ENCODE results near the gene DDO. TPM values are rescaled to one million over a fixed set of nuclear protein-coding genes. Genes with fewer than 3 reads are reported as not detected.

Gene DDO
- total RNA-seq, 1 experiment from 2014 or later: 0.39 TPM

DNA sequence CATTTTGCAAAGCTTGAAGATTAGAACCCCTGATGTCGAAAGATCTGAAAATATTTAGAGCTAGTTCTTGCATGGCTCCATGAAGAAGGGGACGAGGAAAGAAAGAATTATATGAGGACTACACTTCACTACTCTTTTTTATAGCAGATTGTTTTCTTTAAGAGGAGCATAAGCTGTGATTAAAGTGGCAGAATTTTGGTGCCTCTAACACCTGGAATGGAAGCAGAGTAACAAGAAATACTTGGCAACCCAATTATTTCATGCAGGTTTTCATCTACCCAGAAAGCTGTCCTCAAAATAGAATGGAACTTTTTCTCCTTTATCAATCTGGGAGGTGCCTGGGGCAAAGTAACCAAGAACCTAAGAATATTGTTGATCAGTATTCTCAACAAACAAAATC lies 61.2 kb downstream of the DDO start:
- Histone ChIP-seq H3K27ac (ENCODE audit: low read length) (no peak overlapping the region), H3K27me3 (ENCODE audit: control insufficient read depth, insufficient read depth, low read length) (peaks cover 17% of the 10 kb centered on the region), H3K9me3 (ENCODE audit: control insufficient read depth, insufficient read depth, low read depth, low read length) (no peaks in the 10 kb centered on the region), H3K4me3 (ENCODE audit: low read depth in 2 of 2, low read length in 2 of 2) (no peak overlapping the region), H3K36me3 (ENCODE audit: control insufficient read depth, insufficient read depth, low read length) (no peaks in the 10 kb centered on the region), H3K4me1 (ENCODE audit: control insufficient read depth, insufficient read depth, low read length) (no peaks in the 10 kb centered on the region)
- ATAC-seq (no peak), DNase-seq (ENCODE audit: low read depth, low spot score) (no peak)
- BruUV-seq (replicated peaks): no TSS peak
- CTCF ChIA-PET: interaction anchor here (0.9 kb wide), 2 partner anchors 12 to 16 kb away, joined by 4 to 5 read pairs; no protein-coding TSS in a partner anchor
- in situ Hi-C loops (cut with HindIII; ENCODE audit: low pct_unique_long_range_greater_than_20kb, low sequenced_read_pairs) (no loop called here), intact Hi-C loops (cut with micrococcal nuclease; ENCODE audit: unreplicated experiment) (no loop called here)
- TF ChIP-seq, protein P1, sequence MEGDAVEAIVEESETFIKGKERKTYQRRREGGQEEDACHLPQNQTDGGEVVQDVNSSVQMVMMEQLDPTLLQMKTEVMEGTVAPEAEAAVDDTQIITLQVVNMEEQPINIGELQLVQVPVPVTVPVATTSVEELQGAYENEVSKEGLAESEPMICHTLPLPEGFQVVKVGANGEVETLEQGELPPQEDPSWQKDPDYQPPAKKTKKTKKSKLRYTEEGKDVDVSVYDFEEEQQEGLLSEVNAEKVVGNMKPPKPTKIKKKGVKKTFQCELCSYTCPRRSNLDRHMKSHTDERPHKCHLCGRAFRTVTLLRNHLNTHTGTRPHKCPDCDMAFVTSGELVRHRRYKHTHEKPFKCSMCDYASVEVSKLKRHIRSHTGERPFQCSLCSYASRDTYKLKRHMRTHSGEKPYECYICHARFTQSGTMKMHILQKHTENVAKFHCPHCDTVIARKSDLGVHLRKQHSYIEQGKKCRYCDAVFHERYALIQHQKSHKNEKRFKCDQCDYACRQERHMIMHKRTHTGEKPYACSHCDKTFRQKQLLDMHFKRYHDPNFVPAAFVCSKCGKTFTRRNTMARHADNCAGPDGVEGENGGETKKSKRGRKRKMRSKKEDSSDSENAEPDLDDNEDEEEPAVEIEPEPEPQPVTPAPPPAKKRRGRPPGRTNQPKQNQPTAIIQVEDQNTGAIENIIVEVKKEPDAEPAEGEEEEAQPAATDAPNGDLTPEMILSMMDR (IDR thresholded peaks at IDR 0.05): no peak
- TF ChIP-seq, protein P2, sequence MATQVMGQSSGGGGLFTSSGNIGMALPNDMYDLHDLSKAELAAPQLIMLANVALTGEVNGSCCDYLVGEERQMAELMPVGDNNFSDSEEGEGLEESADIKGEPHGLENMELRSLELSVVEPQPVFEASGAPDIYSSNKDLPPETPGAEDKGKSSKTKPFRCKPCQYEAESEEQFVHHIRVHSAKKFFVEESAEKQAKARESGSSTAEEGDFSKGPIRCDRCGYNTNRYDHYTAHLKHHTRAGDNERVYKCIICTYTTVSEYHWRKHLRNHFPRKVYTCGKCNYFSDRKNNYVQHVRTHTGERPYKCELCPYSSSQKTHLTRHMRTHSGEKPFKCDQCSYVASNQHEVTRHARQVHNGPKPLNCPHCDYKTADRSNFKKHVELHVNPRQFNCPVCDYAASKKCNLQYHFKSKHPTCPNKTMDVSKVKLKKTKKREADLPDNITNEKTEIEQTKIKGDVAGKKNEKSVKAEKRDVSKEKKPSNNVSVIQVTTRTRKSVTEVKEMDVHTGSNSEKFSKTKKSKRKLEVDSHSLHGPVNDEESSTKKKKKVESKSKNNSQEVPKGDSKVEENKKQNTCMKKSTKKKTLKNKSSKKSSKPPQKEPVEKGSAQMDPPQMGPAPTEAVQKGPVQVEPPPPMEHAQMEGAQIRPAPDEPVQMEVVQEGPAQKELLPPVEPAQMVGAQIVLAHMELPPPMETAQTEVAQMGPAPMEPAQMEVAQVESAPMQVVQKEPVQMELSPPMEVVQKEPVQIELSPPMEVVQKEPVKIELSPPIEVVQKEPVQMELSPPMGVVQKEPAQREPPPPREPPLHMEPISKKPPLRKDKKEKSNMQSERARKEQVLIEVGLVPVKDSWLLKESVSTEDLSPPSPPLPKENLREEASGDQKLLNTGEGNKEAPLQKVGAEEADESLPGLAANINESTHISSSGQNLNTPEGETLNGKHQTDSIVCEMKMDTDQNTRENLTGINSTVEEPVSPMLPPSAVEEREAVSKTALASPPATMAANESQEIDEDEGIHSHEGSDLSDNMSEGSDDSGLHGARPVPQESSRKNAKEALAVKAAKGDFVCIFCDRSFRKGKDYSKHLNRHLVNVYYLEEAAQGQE (IDR thresholded peaks at IDR 0.05; ENCODE audit: insufficient read depth in 1 of 2, low read depth in 2 of 2, low read length in 1 of 2): no peak
- POLR2A ChIA-PET: interaction anchor here (0.7 kb wide), 1 partner anchor 13 kb away, joined by 3 read pairs; no protein-coding TSS in a partner anchor

- no TSS peak for BruUV-seq (replicated peaks)
- Histone ChIP-seq H3K27me3 (ENCODE audit: control insufficient read depth, insufficient read depth, low read length) (peaks cover 10% of the 10 kb centered on the region), H3K4me1 (ENCODE audit: control insufficient read depth, insufficient read depth, low read length) (no peaks in the 10 kb centered on the region), H3K9me3 (ENCODE audit: control insufficient read depth, insufficient read depth, low read depth, low read length) (no peaks in the 10 kb centered on the region), H3K4me3 (ENCODE audit: low read depth in 2 of 2, low read length in 2 of 2) (no peak overlapping the region), H3K27ac (ENCODE audit: low read length) (no peak overlapping the region), H3K36me3 (ENCODE audit: control insufficient read depth, insufficient read depth, low read length) (no peaks in the 10 kb centered on the region)
- CTCF ChIA-PET: interaction anchor here (0.9 kb wide), 1 partner anchor 15 kb away, joined by 4 read pairs; no protein-coding TSS in a partner anchor
- TF ChIP-seq, protein P2 (IDR thresholded peaks at IDR 0.05; ENCODE audit: insufficient read depth in 1 of 2, low read depth in 2 of 2, low read length in 1 of 2): no peak
- no peak for TF ChIP-seq TCF7L2 (IDR thresholded peaks at IDR 0.05; ENCODE audit: low read depth, low read length)
- TF ChIP-seq POLR2AphosphoS5 (IDR thresholded peaks at IDR 0.05; ENCODE audit: low read depth, low read length): no peak
- TF ChIP-seq, protein P1 (IDR thresholded peaks at IDR 0.05): no peak
- TF ChIP-seq SIN3A (IDR thresholded peaks at IDR 0.05; ENCODE audit: borderline replicate concordance, insufficient read depth, low read depth, low read length): no peak
- intact Hi-C loops (cut with micrococcal nuclease; ENCODE audit: unreplicated experiment): no loop called here
- in situ Hi-C loops (cut with HindIII; ENCODE audit: low pct_unique_long_range_greater_than_20kb, low sequenced_read_pairs): no loop called here
- POLR2A ChIA-PET: no interaction called here
- DNase-seq (ENCODE audit: low read depth, low spot score) (no peak), ATAC-seq (no peak)
Measured at GRCh38 chr6:110353457-110354001, 61.8 kb downstream of the DDO start.

Data from Panc1 (cell line).